GM23338 (cell line): ENCODE data around the gene SSU72. TPM values are rescaled to one million over a fixed set of nuclear protein-coding genes. Genes with fewer than 3 reads are reported as not detected.

Experiments
- ATAC-seq: fragments of 200-7000 bp; cut with Tn5 transposase; 3 replicates; pipeline ENCODE4 v1.9.1; 2020
- DNase-seq: peaks from one replicate; pipeline ENCODE4 v3.0.0-alpha.2; 2015; ENCODE audit warnings: low spot score
- H2AFZ ChIP-seq: fragments of 200-600 bp; sonication (generic); 2 replicates; pipeline ENCODE4 v1.8.0; 2016; ENCODE audit warnings: antibody characterized with exemption, mild to moderate bottlenecking, moderate library complexity
- H3F3A ChIP-seq: fragments of 200-600 bp; sonication (generic); replicated peaks from 2 replicates; pipeline ENCODE4 v1.8.0; 2017; ENCODE audit warnings: antibody characterized with exemption, mixed run types, low read depth
- H3K27ac ChIP-seq: fragments of 200-600 bp; sonication (generic); 2 replicates; pipeline ENCODE4 v1.6.1; 2016; ENCODE audit warnings: low read depth
- H3K27me3 ChIP-seq: fragments of 200-600 bp; sonication (generic); 2 replicates; pipeline ENCODE4 v1.8.0; 2016; ENCODE audit warnings: mild to moderate bottlenecking, mixed run types, moderate library complexity; ENCODE audit not compliant: insufficient read depth
- H3K36me3 ChIP-seq: fragments of 200-600 bp; sonication (generic); 2 replicates; pipeline ENCODE4 v1.8.0; 2016; ENCODE audit warnings: mild to moderate bottlenecking; ENCODE audit not compliant: insufficient read depth
- H3K4me1 ChIP-seq: fragments of 200-600 bp; sonication (generic); 2 replicates; pipeline ENCODE4 v1.8.0; 2016; ENCODE audit warnings: mild to moderate bottlenecking, moderate library complexity; ENCODE audit not compliant: insufficient read depth
- H3K4me2 ChIP-seq: fragments of 200-600 bp; sonication (generic); 2 replicates; pipeline ENCODE4 v1.7.1; 2017; ENCODE audit warnings: mixed run types
- H3K4me3 ChIP-seq: fragments of 200-600 bp; sonication (generic); 2 replicates; pipeline ENCODE4 v1.6.1; 2016; ENCODE audit warnings: mixed run types
- H3K79me2 ChIP-seq: fragments of 200-600 bp; sonication (generic); replicated peaks from 2 replicates; pipeline ENCODE4 v1.8.0; 2017; ENCODE audit warnings: mild to moderate bottlenecking; ENCODE audit not compliant: insufficient read depth
- H3K9me2 ChIP-seq: fragments of 200-600 bp; sonication (generic); 2 replicates; pipeline ENCODE4 v1.8.0; 2017; ENCODE audit not compliant: insufficient read depth
- H4K20me1 ChIP-seq: fragments of 200-600 bp; sonication (generic); replicated peaks from 2 replicates; pipeline ENCODE4 v1.8.0; 2017; ENCODE audit warnings: mild to moderate bottlenecking; ENCODE audit not compliant: insufficient read depth
- H3K27ac Mint-ChIP-seq: 2 replicates; pipeline ENCODE4 v1.8.0; 2020; ENCODE audit warnings: inconsistent platforms, mild to moderate bottlenecking, moderate library complexity, mixed read lengths
- H3K27me3 Mint-ChIP-seq: 3 replicates; pipeline ENCODE4 v1.8.0; 2022; ENCODE audit warnings: low read depth, mild to moderate bottlenecking, moderate library complexity, mixed read lengths, inconsistent platforms; ENCODE audit not compliant: insufficient read depth, poor library complexity
- H3K36me3 Mint-ChIP-seq: 3 replicates; pipeline ENCODE4 v1.8.0; 2021; ENCODE audit warnings: low read depth, mild to moderate bottlenecking, inconsistent platforms, moderate library complexity, mixed read lengths
- H3K4me1 Mint-ChIP-seq: 3 replicates; pipeline ENCODE4 v1.8.0; 2020; ENCODE audit warnings: mild to moderate bottlenecking, inconsistent platforms, mixed read lengths
- H3K4me3 Mint-ChIP-seq: 3 replicates; pipeline ENCODE4 v1.8.0; 2021; ENCODE audit warnings: moderate library complexity, mild to moderate bottlenecking, inconsistent platforms, mixed read lengths
- H3K9me3 Mint-ChIP-seq: 3 replicates; pipeline ENCODE4 v1.8.0; 2020; ENCODE audit warnings: moderate library complexity, mild to moderate bottlenecking, inconsistent platforms, mixed read lengths
- CREB1 ChIP-seq: fragments of 250-450 bp; sonication (Bioruptor Pico); IDR thresholded peaks from 2 replicates; pipeline ENCODE4 v1.5.0; 2020; ENCODE audit warnings: low read depth, mild to moderate bottlenecking, moderate library complexity
- CTCF ChIP-seq, 2 experiments: fragments of 200-600 bp in 1 of 2; sonication (generic) in 1 of 2; conservative IDR thresholded peaks; 2 replicates each; pipeline versions ENCODE4 v1.5.1 to v1.6.1; 2016 to 2017; ENCODE audit warnings: antibody characterized with exemption in 2 of 2, low read depth in 2 of 2, mild to moderate bottlenecking in 2 of 2, moderate library complexity in 1 of 2
- ETS1 ChIP-seq: IDR thresholded peaks from 2 replicates; pipeline ENCODE4 v1.6.1; 2016; ENCODE audit warnings: antibody characterized with exemption
- EZH2 ChIP-seq: fragments of 200-600 bp; sonication (generic); IDR thresholded peaks from one replicate; pipeline ENCODE4 v1.8.0; 2017; ENCODE audit warnings: antibody characterized with exemption, mild to moderate bottlenecking, low read depth; ENCODE audit not compliant: unreplicated experiment
- EZH2phosphoT487 ChIP-seq: fragments of 200-600 bp; sonication (generic); IDR thresholded peaks from one replicate; pipeline ENCODE4 v1.8.1; 2018; ENCODE audit warnings: antibody characterized with exemption; ENCODE audit not compliant: unreplicated experiment
- JUNB ChIP-seq: IDR thresholded peaks from one replicate; pipeline ENCODE4 v1.6.1; 2016; ENCODE audit warnings: antibody characterized with exemption; ENCODE audit not compliant: unreplicated experiment
- NANOG ChIP-seq: IDR thresholded peaks from 2 replicates; pipeline ENCODE4 v1.6.1; 2016; ENCODE audit warnings: antibody characterized with exemption, borderline replicate concordance
- POLR2AphosphoS5 ChIP-seq: IDR thresholded peaks from 2 replicates; pipeline ENCODE4 v1.6.1; 2016; ENCODE audit warnings: antibody characterized with exemption, low read depth
- REST ChIP-seq: IDR thresholded peaks from one replicate; pipeline ENCODE4 v1.6.1; 2018; ENCODE audit warnings: antibody characterized with exemption; ENCODE audit not compliant: unreplicated experiment
- STAT1 ChIP-seq: IDR thresholded peaks from one replicate; pipeline ENCODE4 v1.6.1; 2016; ENCODE audit warnings: antibody characterized with exemption; ENCODE audit not compliant: unreplicated experiment
- ZNF114 ChIP-seq: fragments of 250-450 bp; sonication (Bioruptor Pico); IDR thresholded peaks from 2 replicates; pipeline ENCODE4 v1.5.0; 2020; ENCODE audit warnings: mild to moderate bottlenecking, moderate library complexity
- ZNF331 ChIP-seq: fragments of 250-450 bp; sonication (Bioruptor Pico); IDR thresholded peaks from 2 replicates; pipeline ENCODE4 v1.5.0; 2020; ENCODE audit warnings: low read depth, mild to moderate bottlenecking, moderate library complexity
- ZNF462 ChIP-seq: fragments of 250-450 bp; sonication (Bioruptor Pico); IDR thresholded peaks from 2 replicates; pipeline ENCODE4 v1.5.0; 2020; ENCODE audit warnings: mild to moderate bottlenecking, moderate library complexity
- polyA plus RNA-seq: library from polyadenylated mRNA; unstranded; fragments of >200 nt; fragmentation: Nextera tagmentation; extraction: Ambion mirVana; gene quantifications from 2 replicates; pipeline ENCODE4 v1.2.1, GENCODE V29; 2016
- total RNA-seq: library from RNA; depleted of rRNA; stranded (reverse); fragments of >200 nt; shearing (Covaris generic); gene quantifications from 2 replicates; pipeline ENCODE4 v1.2.3, GENCODE V29; 2014

SSU72 gene
- total and polyA plus RNA-seq, 2 experiments from 2014 or later, result 148 to 248 TPM

GRCh38 chr1:1528301-1529267 lies 46.1 kb downstream of the SSU72 start:
- Histone ChIP-seq H3F3A (no peaks in the 10 kb centered on the region), H3K9me2 (no peaks in the 10 kb centered on the region), H4K20me1 (no peaks in the 10 kb centered on the region; the same call in 1 of the 2 replicates), H3K27ac (no peak overlapping the region), H3K4me1 (no peaks in the 10 kb centered on the region), H3K36me3 (no peaks in the 10 kb centered on the region), H3K4me2 (no peak overlapping the region), H3K27me3 (no peaks in the 10 kb centered on the region), H3K4me3 (no peak overlapping the region), H2AFZ (no peak overlapping the region), H3K79me2 (no peaks in the 10 kb centered on the region)
- TF ChIP-seq EZH2phosphoT487, result no peak
- no peak for TF ChIP-seq ZNF114
- no peak for TF ChIP-seq CTCF (conservative IDR thresholded peaks at IDR 0.05; ENCODE audit: low read depth in 2 of 2)
- no peak for TF ChIP-seq ETS1
- no peak for TF ChIP-seq EZH2
- TF ChIP-seq JUNB, result no peak
- no peak for TF ChIP-seq REST
- no peak for TF ChIP-seq ZNF331
- no peak for TF ChIP-seq CREB1
- no peak for TF ChIP-seq NANOG
- no peak for TF ChIP-seq STAT1
- TF ChIP-seq POLR2AphosphoS5, result no peak
- no peak for TF ChIP-seq ZNF462 (CRISPR knock-in tag)
- no peak for ATAC-seq
- Mint-ChIP-seq H3K36me3 (peaks cover 54% of the 10 kb centered on the region), H3K27me3 (peaks cover 6% of the 10 kb centered on the region), H3K9me3 (0 out of 3 replicates have a peak, but pooled peaks cover 8% of the 10 kb centered on the region), H3K4me3 (no peak overlapping the region), H3K27ac (no peak overlapping the region), H3K4me1 (no peaks in the 10 kb centered on the region)
- no peak for DNase-seq
